ENCODE data around the gene HNRNPUL1. TPM values are rescaled to one million over a fixed set of nuclear protein-coding genes. Genes with fewer than 3 reads are reported as not detected.
A peak's percentile ranks its signal among the peaks of the same experiment; 100 is the strongest.
"Not testable (repeated sequence)": the region's sequence is repeated elsewhere in the genome, so short reads cannot be mapped to it uniquely, and the experiment has no call there.

The HNRNPUL1 gene
- total RNA-seq, 1 donor from 2014 or later: 154 TPM

- H3K4me3 ChIP-seq (ENCODE audit: low read depth, low read length): no peak overlapping the region
- TF ChIP-seq CTCF (conservative IDR thresholded peaks at IDR 0.05; ENCODE audit: low read depth, low read length): no peak
- DNase-seq (ENCODE audit: low read depth): no peak
These were observed 68.3 kb downstream of the HNRNPUL1 start for GRCh38 chr19:41332468-41332867.

GRCh38 chr19:41334793-41335192 lies 70.6 kb downstream of the HNRNPUL1 start:
- H3K4me3 ChIP-seq (ENCODE audit: low read depth, low read length): no peak overlapping the region
- DNase-seq (ENCODE audit: low read depth): no peak
- no peak for TF ChIP-seq CTCF (conservative IDR thresholded peaks at IDR 0.05; ENCODE audit: low read depth, low read length)

- no peak for TF ChIP-seq CTCF (conservative IDR thresholded peaks at IDR 0.05; ENCODE audit: low read depth, low read length)
- no peak for DNase-seq (ENCODE audit: low read depth)
- H3K4me3 ChIP-seq (ENCODE audit: low read depth, low read length): no peak overlapping the region
These were observed 71.3 kb downstream of the HNRNPUL1 start for GRCh38 chr19:41335467-41335866.

GRCh38 chr19:41339936-41340335 lies 75.8 kb downstream of the HNRNPUL1 start:
- DNase-seq (ENCODE audit: low read depth): peak; percentile 76
- H3K4me3 ChIP-seq (ENCODE audit: low read depth, low read length): no peak overlapping the region
- no peak for TF ChIP-seq CTCF (conservative IDR thresholded peaks at IDR 0.05; ENCODE audit: low read depth, low read length)

- no peak for TF ChIP-seq CTCF (conservative IDR thresholded peaks at IDR 0.05; ENCODE audit: low read depth, low read length)
- H3K4me3 ChIP-seq (ENCODE audit: low read depth, low read length): no peak overlapping the region
- no peak for DNase-seq (ENCODE audit: low read depth)
These were observed 77.7 kb downstream of the HNRNPUL1 start for GRCh38 chr19:41341669-41342490.

GRCh38 chr19:41344162-41344561 lies 80.0 kb downstream of the HNRNPUL1 start:
- no peak for DNase-seq (ENCODE audit: low read depth)
- no peak overlapping the region for H3K4me3 ChIP-seq (ENCODE audit: low read depth, low read length)
- TF ChIP-seq CTCF (conservative IDR thresholded peaks at IDR 0.05; ENCODE audit: low read depth, low read length): no peak

- H3K4me3 ChIP-seq (ENCODE audit: low read depth, low read length); DNase-seq (ENCODE audit: low read depth): not testable (repeated sequence)
These were observed 82.7 kb downstream of the HNRNPUL1 start for GRCh38 chr19:41346916-41347315.

Measured in epithelial cell of proximal tubule (primary cell).